ENCODE data around the gene TMEM235.

The TMEM235 gene

GRCh38 chr17:78223765-78224164 is 7.7 kb upstream of the TMEM235 start:
- no peaks in the 10 kb centered on the region for H3K27me3 ChIP-seq
- H3K9me3 ChIP-seq, result no peaks in the 10 kb centered on the region
- DNase-seq, result no peak
- no peak for TF ChIP-seq CTCF (IDR thresholded peaks at IDR 0.05; ENCODE audit: low read depth, low read length)
- no peak overlapping the region for H3K4me3 ChIP-seq (ENCODE audit: low read depth, low read length)
- H3K36me3 ChIP-seq, result peaks cover 37% of the 10 kb centered on the region
- peaks cover 17% of the 10 kb centered on the region for H3K4me1 ChIP-seq

- Histone ChIP-seq H3K4me1 (peaks cover 17% of the 10 kb centered on the region), H3K9me3 (no peaks in the 10 kb centered on the region), H3K27me3 (no peaks in the 10 kb centered on the region), H3K4me3 (ENCODE audit: low read depth, low read length) (peak overlapping the region; percentile 27), H3K36me3 (peaks cover 30% of the 10 kb centered on the region)
- peak; percentile 82 for DNase-seq
- no peak for TF ChIP-seq CTCF (IDR thresholded peaks at IDR 0.05; ENCODE audit: low read depth, low read length)
Measured at GRCh38 chr17:78224231-78225087, 7.0 kb upstream of the TMEM235 start.

GRCh38 chr17:78225088-78225865 is 6.2 kb upstream of the TMEM235 start:
- Histone ChIP-seq H3K4me3 (ENCODE audit: low read depth, low read length) (peak overlapping the region; percentile 27), H3K9me3 (no peaks in the 10 kb centered on the region), H3K36me3 (peaks cover 25% of the 10 kb centered on the region), H3K27me3 (no peaks in the 10 kb centered on the region), H3K4me1 (peaks cover 17% of the 10 kb centered on the region)
- DNase-seq, result no peak
- no peak for TF ChIP-seq CTCF (IDR thresholded peaks at IDR 0.05; ENCODE audit: low read depth, low read length)

- no peak for TF ChIP-seq CTCF (IDR thresholded peaks at IDR 0.05; ENCODE audit: low read depth, low read length)
- Histone ChIP-seq H3K27me3 (no peaks in the 10 kb centered on the region), H3K4me3 (ENCODE audit: low read depth, low read length) (no peak overlapping the region), H3K9me3 (no peaks in the 10 kb centered on the region), H3K4me1 (peaks cover 17% of the 10 kb centered on the region), H3K36me3 (peaks cover 16% of the 10 kb centered on the region)
- no peak for DNase-seq
Measured at GRCh38 chr17:78226055-78226758, 5.2 kb upstream of the TMEM235 start.

- H3K27me3 ChIP-seq, result no peaks in the 10 kb centered on the region
- DNase-seq, result no peak
- H3K4me3 ChIP-seq (ENCODE audit: low read depth, low read length), result no peak overlapping the region
- H3K9me3 ChIP-seq, result no peaks in the 10 kb centered on the region
- peaks cover 9% of the 10 kb centered on the region for H3K36me3 ChIP-seq
- TF ChIP-seq CTCF (IDR thresholded peaks at IDR 0.05; ENCODE audit: low read depth, low read length), result no peak
- H3K4me1 ChIP-seq, result peaks cover 17% of the 10 kb centered on the region
Measured at GRCh38 chr17:78226759-78227454, 4.5 kb upstream of the TMEM235 start.

All from BE2C (cell line).